ENCODE results near the gene CTSW.
A peak's percentile ranks its signal among the peaks of the same experiment; 100 is the strongest.
"Not testable (repeated sequence)": the region's sequence is repeated elsewhere in the genome, so short reads cannot be mapped to it uniquely, and the experiment has no call there.

CTSW gene

GRCh38 chr11:65879617-65880016 is at the start of gene CTSW:
Gene CTSW, plus strand, starts transcription at chr11:65879837. Its CDS starts 18 bp downstream, at chr11:65879855.
- no peak for DNase-seq (ENCODE audit: low read depth)

GRCh38 chr11:65832231-65832630 is 47.4 kb upstream of the CTSW start:
- DNase-seq (ENCODE audit: low read depth) = not testable (repeated sequence)

- peak; percentile 83 for DNase-seq (ENCODE audit: low read depth)
These were observed 46.2 kb upstream of the CTSW start, which contains the start of gene SNX32 for GRCh38 chr11:65833297-65834030. Gene SNX32, plus strand, starts transcription at chr11:65833963. Its CDS starts 103 bp downstream, at chr11:65834066.

GRCh38 chr11:65834202-65834601 is 45.4 kb upstream of the CTSW start:
- DNase-seq (ENCODE audit: low read depth) = no peak

GRCh38 chr11:65842144-65842543 is 37.5 kb upstream of the CTSW start:
- DNase-seq (ENCODE audit: low read depth) = no peak

- no peak for DNase-seq (ENCODE audit: low read depth)
These were observed 35.8 kb upstream of the CTSW start for GRCh38 chr11:65843811-65844210.

- no peak for DNase-seq (ENCODE audit: low read depth)
These were observed 35.3 kb upstream of the CTSW start for GRCh38 chr11:65844231-65844872.

- no peak for DNase-seq (ENCODE audit: low read depth)
These were observed 31.9 kb upstream of the CTSW start for GRCh38 chr11:65847746-65848145.

GRCh38 chr11:65848693-65849092 is 30.9 kb upstream of the CTSW start:
- DNase-seq (ENCODE audit: low read depth) = not testable (repeated sequence)

- no peak for DNase-seq (ENCODE audit: low read depth)
These were observed 30.3 kb upstream of the CTSW start for GRCh38 chr11:65849366-65849765.

GRCh38 chr11:65849771-65850216 is 29.8 kb upstream of the CTSW start:
- no peak for DNase-seq (ENCODE audit: low read depth)

GRCh38 chr11:65850217-65851082 is 29.2 kb upstream of the CTSW start:
- no peak for DNase-seq (ENCODE audit: low read depth)

- no peak for DNase-seq (ENCODE audit: low read depth)
These were observed 28.5 kb upstream of the CTSW start for GRCh38 chr11:65851083-65851579.

- no peak for DNase-seq (ENCODE audit: low read depth)
These were observed 27.7 kb upstream of the CTSW start for GRCh38 chr11:65851811-65852507.

- no peak for DNase-seq (ENCODE audit: low read depth)
These were observed 27.0 kb upstream of the CTSW start for GRCh38 chr11:65852508-65853245.

- no peak for DNase-seq (ENCODE audit: low read depth)
These were observed 26.2 kb upstream of the CTSW start for GRCh38 chr11:65853246-65853979.

GRCh38 chr11:65854161-65854592 is 25.5 kb upstream of the CTSW start:
- no peak for DNase-seq (ENCODE audit: low read depth)

GRCh38 chr11:65854852-65855837 is 24.5 kb upstream of the CTSW start:
- DNase-seq (ENCODE audit: low read depth) = no peak

GRCh38 chr11:65855927-65856363 is 23.7 kb upstream of the CTSW start:
- DNase-seq (ENCODE audit: low read depth) = no peak

Data from fibroblast of the conjunctiva (primary cell).